COR-L47 (cell line): ENCODE results near the gene DZIP3.

Experiments used
- DNase-seq: peaks from one replicate; lab custom pipeline; 2025; lab: John Stamatoyannopoulos, UW

Gene DZIP3, protein sequence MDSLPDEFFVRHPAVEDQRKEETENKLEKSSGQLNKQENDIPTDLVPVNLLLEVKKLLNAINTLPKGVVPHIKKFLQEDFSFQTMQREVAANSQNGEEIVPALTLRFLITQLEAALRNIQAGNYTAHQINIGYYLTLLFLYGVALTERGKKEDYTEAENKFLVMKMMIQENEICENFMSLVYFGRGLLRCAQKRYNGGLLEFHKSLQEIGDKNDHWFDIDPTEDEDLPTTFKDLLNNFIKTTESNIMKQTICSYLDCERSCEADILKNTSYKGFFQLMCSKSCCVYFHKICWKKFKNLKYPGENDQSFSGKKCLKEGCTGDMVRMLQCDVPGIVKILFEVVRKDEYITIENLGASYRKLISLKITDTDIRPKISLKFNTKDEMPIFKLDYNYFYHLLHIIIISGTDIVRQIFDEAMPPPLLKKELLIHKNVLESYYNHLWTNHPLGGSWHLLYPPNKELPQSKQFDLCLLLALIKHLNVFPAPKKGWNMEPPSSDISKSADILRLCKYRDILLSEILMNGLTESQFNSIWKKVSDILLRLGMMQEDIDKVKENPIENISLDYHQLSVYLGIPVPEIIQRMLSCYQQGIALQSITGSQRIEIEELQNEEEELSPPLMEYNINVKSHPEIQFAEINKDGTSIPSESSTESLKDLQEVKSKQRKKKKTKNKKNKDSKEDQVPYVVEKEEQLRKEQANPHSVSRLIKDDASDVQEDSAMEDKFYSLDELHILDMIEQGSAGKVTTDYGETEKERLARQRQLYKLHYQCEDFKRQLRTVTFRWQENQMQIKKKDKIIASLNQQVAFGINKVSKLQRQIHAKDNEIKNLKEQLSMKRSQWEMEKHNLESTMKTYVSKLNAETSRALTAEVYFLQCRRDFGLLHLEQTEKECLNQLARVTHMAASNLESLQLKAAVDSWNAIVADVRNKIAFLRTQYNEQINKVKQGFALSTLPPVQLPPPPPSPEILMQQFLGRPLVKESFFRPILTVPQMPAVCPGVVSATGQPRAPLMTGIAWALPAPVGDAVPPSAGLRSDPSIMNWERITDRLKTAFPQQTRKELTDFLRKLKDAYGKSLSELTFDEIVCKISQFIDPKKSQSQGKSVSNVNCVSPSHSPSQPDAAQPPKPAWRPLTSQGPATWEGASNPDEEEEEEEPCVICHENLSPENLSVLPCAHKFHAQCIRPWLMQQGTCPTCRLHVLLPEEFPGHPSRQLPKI

DNA sequence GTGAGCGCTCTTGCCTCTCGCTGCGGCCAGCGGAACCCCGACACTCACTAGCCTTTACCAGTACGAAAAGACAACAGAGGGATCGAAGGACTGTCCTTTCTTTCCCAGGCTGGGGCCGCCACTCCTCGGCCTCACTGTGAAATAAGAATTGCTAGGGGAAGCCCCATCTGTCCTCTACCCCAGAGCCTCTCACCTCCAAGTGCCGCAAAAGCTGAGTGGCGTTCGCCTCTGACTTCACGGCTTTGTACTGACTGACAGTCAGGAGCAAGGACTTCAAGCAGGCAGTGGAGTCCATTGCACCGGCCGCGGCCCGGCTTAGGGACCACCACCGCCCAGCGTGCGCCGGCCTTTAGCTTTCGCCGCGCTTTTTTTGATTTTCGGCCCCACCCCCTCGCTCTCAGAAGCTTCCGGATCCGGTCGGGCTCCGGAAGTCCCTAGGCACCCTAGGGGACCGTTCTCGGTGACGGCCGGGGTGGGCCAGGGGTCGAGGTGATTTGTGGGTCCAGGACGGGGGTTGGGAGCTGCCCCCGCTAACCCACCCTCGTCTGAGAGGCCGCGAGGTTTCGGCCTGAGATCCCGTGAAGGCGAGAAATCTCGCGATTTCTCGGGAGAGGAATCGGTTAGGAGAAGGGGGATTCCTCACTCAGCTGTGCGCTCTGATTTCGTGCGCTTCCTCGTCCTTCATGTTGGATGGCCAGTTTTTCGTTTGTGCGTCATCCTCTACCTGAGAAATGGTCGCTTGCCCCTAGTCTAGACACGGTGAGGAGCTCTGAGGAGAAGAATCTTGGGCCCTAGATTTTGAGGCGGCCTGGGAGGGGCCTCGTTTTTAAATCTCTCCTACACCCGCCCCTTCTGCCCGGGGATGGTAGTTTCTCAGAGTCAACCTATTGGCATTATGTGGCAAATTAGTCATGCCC is at the start of gene DZIP3, which contains the start of gene CIP2A:
DZIP3 (plus strand) TSS at position 642 of the 917 bp plus-strand sequence. CDS start 15,685 bp downstream, outside the sequence.
CIP2A (minus strand) TSS at position 358 of the 917 bp plus-strand sequence; CDS start at position 295, 63 bp downstream.
- peak; percentile 96 for DNase-seq

DNA sequence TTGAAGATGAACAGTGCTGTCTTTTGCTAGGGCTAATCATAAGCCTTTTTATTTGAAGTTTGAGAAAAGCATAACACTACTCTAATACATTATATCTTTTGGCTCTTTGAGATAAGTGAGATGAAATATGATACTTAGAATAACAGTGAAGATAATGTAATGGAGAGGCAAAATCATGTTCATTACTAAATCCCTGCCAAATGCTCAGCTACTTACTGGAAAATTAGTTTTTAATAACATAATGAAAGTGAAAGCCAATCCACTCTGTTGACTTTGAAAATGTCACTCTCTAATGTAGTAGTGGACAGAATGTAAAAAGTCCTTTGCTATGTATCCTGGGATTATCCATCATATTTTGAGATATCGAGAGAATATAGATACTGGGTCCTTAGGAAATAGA is 43.3 kb upstream of the DZIP3 start:
- no peak for DNase-seq

DNA sequence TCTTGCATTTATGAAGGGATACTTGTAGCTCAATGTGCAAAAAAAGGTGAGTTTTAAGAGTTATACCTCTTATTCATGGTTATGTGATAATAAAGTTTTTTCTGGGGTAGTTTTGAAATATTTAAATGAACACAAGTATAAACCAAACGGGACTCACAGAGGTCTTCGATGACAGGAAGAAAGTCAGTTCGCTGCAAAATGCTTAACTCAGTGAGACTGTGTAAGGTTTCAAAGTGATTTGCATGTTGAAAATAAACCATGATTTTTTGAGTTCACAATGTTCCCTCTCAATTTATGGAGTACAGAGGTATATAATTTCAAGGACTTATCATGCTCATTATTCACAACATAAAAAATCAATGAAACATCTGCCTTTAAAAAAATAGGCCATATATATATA is 42.8 kb upstream of the DZIP3 start:
- no peak for DNase-seq

DNA sequence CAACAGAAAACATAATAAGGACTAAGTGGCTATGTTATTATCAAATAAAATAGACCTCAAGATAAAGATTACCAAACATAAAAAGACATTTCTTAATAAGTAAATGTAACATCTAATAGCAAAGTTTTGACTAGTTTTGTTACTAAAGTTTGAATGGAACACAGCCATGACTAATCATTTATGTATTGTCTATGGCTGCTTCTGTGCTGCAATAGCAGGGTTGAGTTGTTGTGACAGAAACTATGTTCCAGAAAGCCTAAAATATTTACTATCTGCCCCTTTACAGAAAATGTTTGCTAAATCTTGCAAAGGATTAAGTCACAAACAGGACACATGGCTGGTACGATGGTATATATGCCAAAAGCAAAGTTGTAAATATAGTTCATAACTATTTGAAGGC is 41.2 kb upstream of the DZIP3 start:
- no peak for DNase-seq

GRCh38 chr3:108548886-108549285 is 40.6 kb upstream of the DZIP3 start:
- no peak for DNase-seq

- peak; percentile 59 for DNase-seq
These were observed 37.0 kb upstream of the DZIP3 start for GRCh38 chr3:108552267-108553159.

GRCh38 chr3:108554229-108554628 is 35.3 kb upstream of the DZIP3 start:
- no peak for DNase-seq

DNA sequence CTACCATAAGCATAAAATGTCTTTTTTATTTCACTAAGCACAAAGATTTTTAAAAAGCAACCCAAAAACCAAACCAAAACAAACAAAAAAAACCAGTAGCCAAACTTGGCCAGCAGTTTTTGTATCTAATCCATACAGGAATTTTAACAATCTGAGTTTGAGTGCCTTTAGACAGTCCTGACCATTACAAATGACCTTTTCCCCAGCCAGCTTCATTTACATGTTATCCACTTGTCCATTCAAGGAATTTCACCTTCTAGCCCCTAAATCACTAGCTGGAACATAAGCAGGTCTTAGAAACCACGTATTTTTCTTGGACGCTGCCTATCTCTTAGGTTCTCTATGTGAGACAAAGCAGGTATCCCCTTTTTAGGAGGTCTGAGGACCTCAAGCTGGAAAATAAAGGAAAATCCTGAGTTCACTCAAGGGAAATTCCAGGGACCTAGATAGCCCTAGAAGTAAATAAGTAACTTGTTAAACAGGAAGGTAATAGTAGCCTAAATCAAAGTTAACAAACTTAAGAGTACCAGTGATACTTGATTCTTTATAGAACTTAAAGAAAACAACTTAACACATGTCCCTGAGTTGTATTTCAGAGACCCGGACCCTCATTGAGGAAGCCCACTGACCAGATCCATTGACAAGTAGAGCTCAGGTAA is 34.5 kb upstream of the DZIP3 start:
- no peak for DNase-seq

DNA sequence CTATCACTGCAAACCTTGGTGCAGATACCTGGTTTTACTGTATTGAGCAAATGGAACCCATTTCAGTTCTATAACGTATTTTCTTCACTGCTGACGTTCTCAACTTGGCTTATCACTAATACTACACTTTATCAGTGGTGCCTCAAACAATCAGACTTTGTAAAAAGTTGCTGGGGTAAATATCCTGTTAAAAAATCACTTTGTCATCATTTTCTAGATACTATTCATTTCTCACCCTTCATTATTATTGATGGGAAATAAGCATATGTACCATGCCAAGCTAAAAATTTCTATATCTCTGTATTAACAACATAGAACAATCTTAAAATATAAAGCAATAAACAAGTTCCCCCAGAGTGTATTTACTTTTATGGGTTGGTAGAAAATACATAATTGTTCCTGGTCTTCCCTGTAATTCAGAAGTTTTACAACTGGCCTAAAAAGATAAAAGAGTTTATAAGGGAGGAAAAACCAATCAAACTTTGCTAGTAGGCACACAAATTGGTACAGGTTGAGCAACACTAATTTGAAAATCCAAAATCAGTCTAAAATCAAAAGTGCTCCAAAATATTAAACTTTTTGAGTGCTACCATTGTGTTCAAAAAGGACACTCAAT is 33.4 kb upstream of the DZIP3 start:
- DNase-seq: no peak

GRCh38 chr3:108562565-108562964 is 27.0 kb upstream of the DZIP3 start:
- no peak for DNase-seq

DNA sequence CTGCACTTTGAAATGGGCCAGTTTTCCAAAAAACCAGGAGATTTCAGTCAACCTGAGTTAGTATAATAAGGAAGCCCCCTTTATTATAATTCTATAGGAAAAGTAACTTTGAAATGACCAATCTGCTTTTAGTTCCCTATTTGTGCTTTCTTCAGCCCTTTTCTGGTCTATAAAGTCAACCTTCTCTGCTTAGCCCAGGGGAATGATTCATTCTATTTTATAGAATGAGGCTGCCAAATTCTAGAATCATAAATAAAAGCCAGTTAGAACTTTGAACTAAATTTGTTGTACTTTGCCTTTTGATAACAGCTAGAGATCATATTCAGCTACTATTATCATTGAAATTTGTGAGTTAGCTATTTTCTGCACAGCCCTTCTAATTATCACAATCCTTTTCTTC is 25.0 kb upstream of the DZIP3 start:
- DNase-seq: no peak

- DNase-seq: no peak
These were observed 24.0 kb upstream of the DZIP3 start for GRCh38 chr3:108565506-108565905.

DNA sequence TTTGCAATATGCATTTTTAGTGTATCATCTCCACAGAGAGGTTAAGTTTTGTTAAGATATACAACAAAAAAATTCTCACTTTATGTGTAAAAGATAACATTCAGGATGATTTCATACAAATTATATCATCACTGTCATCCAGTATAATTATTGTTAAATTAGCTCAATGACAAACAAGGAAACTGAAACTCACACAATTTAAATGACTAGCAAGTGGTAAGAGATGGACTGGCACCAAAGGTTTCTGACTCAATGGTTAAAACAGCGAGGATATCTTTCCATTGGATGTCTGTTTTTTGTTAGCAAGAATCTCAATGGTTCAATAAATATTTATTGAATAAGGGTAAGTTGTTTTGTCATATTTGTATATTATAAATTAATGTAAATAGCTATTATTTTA is 22.9 kb upstream of the DZIP3 start:
- no peak for DNase-seq

DNA sequence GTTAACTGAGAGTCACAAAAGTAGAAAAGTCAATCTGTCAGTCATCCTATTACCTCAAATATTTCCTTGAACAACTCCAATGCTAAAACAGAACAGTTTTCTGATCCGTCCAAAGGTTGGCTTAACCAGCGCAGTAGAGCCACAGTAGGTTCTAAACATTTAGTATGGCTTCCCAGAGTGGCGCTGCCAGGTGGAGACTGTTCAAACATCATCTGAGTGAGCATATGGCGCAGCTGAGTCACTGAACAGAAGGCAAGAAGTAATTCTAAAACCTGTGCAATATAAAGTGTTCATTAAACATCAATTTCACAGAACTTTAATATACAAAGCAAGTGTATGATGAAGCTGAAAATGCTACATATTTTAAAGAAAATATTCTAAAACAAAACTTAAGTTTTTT is 20.2 kb upstream of the DZIP3 start:
- DNase-seq: no peak

GRCh38 chr3:108578064-108578463 is 11.5 kb upstream of the DZIP3 start:
- DNase-seq: no peak

GRCh38 chr3:108588601-108589000 is 921 bp upstream of the DZIP3 start:
- no peak for DNase-seq

- DNase-seq: no peak
These were observed 439 bp downstream of the DZIP3 start for GRCh38 chr3:108589998-108590323.

- DNase-seq: peak; percentile 7
These were observed 938 bp downstream of the DZIP3 start for GRCh38 chr3:108590460-108590859.

DNA sequence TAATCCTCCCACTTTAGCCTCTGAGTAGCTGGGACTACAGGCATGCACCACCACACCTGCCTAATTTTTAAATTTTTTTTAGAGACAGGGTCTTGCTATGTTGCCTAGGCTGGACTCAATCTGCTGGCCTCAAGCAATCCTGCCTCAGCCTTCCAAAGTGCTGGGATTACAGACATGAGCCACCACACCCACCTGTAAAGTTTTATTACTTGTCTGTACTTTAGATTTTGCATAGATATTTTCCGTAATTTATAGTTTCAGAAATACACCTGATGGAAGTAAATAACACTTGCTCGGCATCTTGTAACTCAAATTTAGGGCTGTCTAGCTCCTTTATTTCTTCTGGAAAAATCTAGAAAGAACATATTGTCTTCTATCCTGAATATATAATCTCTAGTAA is 5.8 kb downstream of the DZIP3 start:
- no peak for DNase-seq
